Vagina (tissue), 2 donors: ENCODE data around the gene KIRREL3. TPM values are rescaled to one million over a fixed set of nuclear protein-coding genes. Genes with fewer than 3 reads are reported as not detected.

Experiments
- DNase-seq, 2 donors: peaks; one replicate each; pipeline ENCODE4 v3.0.0-alpha.2; 2017; ENCODE audit errors: extremely low spot score in 2 of 2
- H3K27ac ChIP-seq: fragments of 200-600 bp; sonication (generic); one replicate; pipeline ENCODE4 v1.5.1; 2019
- H3K27me3 ChIP-seq: fragments of 200-600 bp; sonication (generic); one replicate; pipeline ENCODE4 v1.5.1; 2019
- H3K36me3 ChIP-seq, 2 donors: fragments of 200-600 bp; sonication (generic); one replicate each; pipeline ENCODE4 v1.5.1; 2017 to 2019
- H3K4me1 ChIP-seq: fragments of 200-600 bp; sonication (generic); one replicate; pipeline ENCODE4 v1.5.1; 2019
- H3K4me3 ChIP-seq, 2 donors: fragments of 200-600 bp; sonication (generic); 1 replicate in 1 of 2; 2 replicates in 1 of 2; pipeline ENCODE4 v1.5.1; 2016 to 2019
- H3K9me3 ChIP-seq: fragments of 200-600 bp; sonication (generic); one replicate; pipeline ENCODE4 v1.5.1; 2019
- CTCF ChIP-seq, 3 experiments: fragments of 450-650 bp in 2 of 3; fragments of 200-600 bp in 1 of 3; sonication (generic) in 1 of 3; IDR thresholded peaks; one replicate each; pipeline ENCODE4 v1.5.1; 2017 to 2019; ENCODE audit warnings: antibody characterized with exemption in 3 of 3, mild to moderate bottlenecking in 2 of 3, moderate library complexity in 2 of 3
- POLR2A ChIP-seq, 2 donors: fragments of 450-650 bp; IDR thresholded peaks; one replicate each; pipeline ENCODE4 v1.6.1; 2017; ENCODE audit warnings: antibody characterized with exemption in 2 of 2, mild to moderate bottlenecking in 2 of 2, moderate library complexity in 2 of 2
- POLR2AphosphoS5 ChIP-seq, 2 donors: sonication (generic); formaldehyde crosslinking; IDR thresholded peaks; one replicate each; pipeline ENCODE4 v1.9.0; 2017; ENCODE audit warnings: antibody characterized with exemption in 2 of 2, mild to moderate bottlenecking in 2 of 2, low read depth in 1 of 2; ENCODE audit not compliant: insufficient read depth in 1 of 2
- intact Hi-C: fragments of 100-400 bp; cut with DNase I; formaldehyde crosslinking; loops from one replicate; pipeline ENCODE4 v1.15.1; 2023
- total RNA-seq: library from RNA; depleted of rRNA; stranded (reverse); fragments of >200 nt; gene quantifications from one replicate; pipeline ENCODE4 v1.2.3, GENCODE V29; 2016

The KIRREL3 gene
- total RNA-seq, 1 donor from 2014 or later, result not detected

- no peak overlapping the region for H3K27ac ChIP-seq
- no peak for DNase-seq
- TF ChIP-seq CTCF (IDR thresholded peaks at IDR 0.05) (no peak), POLR2A (IDR thresholded peaks at IDR 0.05) (no peak), POLR2AphosphoS5 (IDR thresholded peaks at IDR 0.05; ENCODE audit: insufficient read depth in 1 of 2, low read depth in 1 of 2) (no peak)
- no peaks in the 10 kb centered on the region for H3K4me1 ChIP-seq
- no peak overlapping the region for H3K4me3 ChIP-seq
- no peaks in the 10 kb centered on the region for H3K27me3 ChIP-seq
- no peaks in the 10 kb centered on the region for H3K36me3 ChIP-seq
- intact Hi-C loops, result no loop called here
- peaks cover 4% of the 10 kb centered on the region for H3K9me3 ChIP-seq
These were observed 498.9 kb downstream of the KIRREL3 start for GRCh38 chr11:126501641-126502040.

- no peak for TF ChIP-seq CTCF (IDR thresholded peaks at IDR 0.05)
- no peak for TF ChIP-seq POLR2AphosphoS5 (IDR thresholded peaks at IDR 0.05; ENCODE audit: insufficient read depth in 1 of 2, low read depth in 1 of 2)
- TF ChIP-seq POLR2A (IDR thresholded peaks at IDR 0.05), result no peak
- no peak for DNase-seq
- intact Hi-C loops, result no loop called here
- H3K36me3 ChIP-seq, result no peaks in the 10 kb centered on the region
- H3K4me1 ChIP-seq, result no peaks in the 10 kb centered on the region
- peaks cover 4% of the 10 kb centered on the region for H3K9me3 ChIP-seq
- no peak overlapping the region for H3K4me3 ChIP-seq
- H3K27me3 ChIP-seq, result no peaks in the 10 kb centered on the region
- no peak overlapping the region for H3K27ac ChIP-seq
These were observed 499.6 kb downstream of the KIRREL3 start for GRCh38 chr11:126500981-126501380.

GRCh38 chr11:126499131-126499752, 501.3 kb downstream of the KIRREL3 start:
- Histone ChIP-seq H3K4me1 (no peaks in the 10 kb centered on the region), H3K27me3 (no peaks in the 10 kb centered on the region), H3K9me3 (no peaks in the 10 kb centered on the region), H3K36me3 (no peaks in the 10 kb centered on the region), H3K27ac (no peak overlapping the region), H3K4me3 (no peak overlapping the region)
- no peak for DNase-seq
- no peak for TF ChIP-seq CTCF (IDR thresholded peaks at IDR 0.05)
- no peak for TF ChIP-seq POLR2AphosphoS5 (IDR thresholded peaks at IDR 0.05; ENCODE audit: insufficient read depth in 1 of 2, low read depth in 1 of 2)
- TF ChIP-seq POLR2A (IDR thresholded peaks at IDR 0.05), result no peak
- intact Hi-C loops, result no loop called here

GRCh38 chr11:126498281-126498680, 502.3 kb downstream of the KIRREL3 start:
- Histone ChIP-seq H3K4me3 (no peak overlapping the region), H3K9me3 (no peaks in the 10 kb centered on the region), H3K4me1 (no peaks in the 10 kb centered on the region), H3K27ac (no peak overlapping the region), H3K27me3 (no peaks in the 10 kb centered on the region), H3K36me3 (no peaks in the 10 kb centered on the region)
- TF ChIP-seq CTCF (IDR thresholded peaks at IDR 0.05) (no peak), POLR2AphosphoS5 (IDR thresholded peaks at IDR 0.05; ENCODE audit: insufficient read depth in 1 of 2, low read depth in 1 of 2) (no peak), POLR2A (IDR thresholded peaks at IDR 0.05) (no peak)
- intact Hi-C loops, result no loop called here
- DNase-seq, result no peak

GRCh38 chr11:126497581-126498122, 502.9 kb downstream of the KIRREL3 start:
- Histone ChIP-seq H3K36me3 (no peaks in the 10 kb centered on the region), H3K4me1 (no peaks in the 10 kb centered on the region), H3K27me3 (no peaks in the 10 kb centered on the region), H3K9me3 (no peaks in the 10 kb centered on the region), H3K4me3 (no peak overlapping the region), H3K27ac (no peak overlapping the region)
- intact Hi-C loops, result no loop called here
- no peak for DNase-seq
- TF ChIP-seq CTCF (IDR thresholded peaks at IDR 0.05), result no peak
- TF ChIP-seq POLR2AphosphoS5 (IDR thresholded peaks at IDR 0.05; ENCODE audit: insufficient read depth in 1 of 2, low read depth in 1 of 2), result no peak
- TF ChIP-seq POLR2A (IDR thresholded peaks at IDR 0.05), result no peak
